Activated B cell treated with CpG ODN at 0.5 μM for 24 hours (primary cell): ENCODE results near the gene TMEM168. TPM values are rescaled to one million over a fixed set of nuclear protein-coding genes. Genes with fewer than 3 reads are reported as not detected.

ENCODE experiments used
- ATAC-seq: fragments of 200-7000 bp; cut with Tn5 transposase; one replicate; pipeline ENCODE4 v1.10.0; 2021; ENCODE audit warnings: low read depth, mild to moderate bottlenecking, moderate library complexity
- CTCF ChIA-PET: fragments of 350-600 bp; sonication (Branson Sonifier 250); formaldehyde crosslinking; loops from one replicate; lab custom pipeline; 2021; ENCODE audit warnings: antibody characterized with exemption; lab: Charles Lee
- POLR2A ChIA-PET: fragments of 350-600 bp; sonication (Branson Sonifier 250); formaldehyde crosslinking; loops from one replicate; lab custom pipeline; 2021; ENCODE audit warnings: antibody characterized with exemption; lab: Charles Lee
- DNase-seq: peaks from one replicate; pipeline ENCODE4 v3.0.0; 2022
- H3K27ac Mint-ChIP-seq: one replicate; pipeline ENCODE4 v1.8.0; 2020; ENCODE audit warnings: mixed read lengths
- H3K27me3 Mint-ChIP-seq: one replicate; pipeline ENCODE4 v1.8.0; 2021; ENCODE audit warnings: mixed read lengths
- H3K36me3 Mint-ChIP-seq: one replicate; pipeline ENCODE4 v1.8.0; 2021; ENCODE audit warnings: low read depth, mixed read lengths
- H3K4me1 Mint-ChIP-seq: one replicate; pipeline ENCODE4 v1.8.0; 2021; ENCODE audit warnings: mixed read lengths
- H3K4me3 Mint-ChIP-seq: one replicate; pipeline ENCODE4 v1.8.0; 2020; ENCODE audit warnings: mild to moderate bottlenecking, mixed read lengths
- H3K9me3 Mint-ChIP-seq: one replicate; pipeline ENCODE4 v1.8.0; 2020; ENCODE audit warnings: mixed read lengths
- intact Hi-C: fragments of 100-400 bp; cut with micrococcal nuclease; formaldehyde crosslinking; loops from one replicate; pipeline ENCODE4 v1.15.1; 2024
- total RNA-seq: library from RNA; stranded (reverse); gene quantifications from 2 replicates; pipeline ENCODE4 v1.2.3, GENCODE V29; 2022
- TF ChIP-seq, protein P1 (sequence below): fragments of 200-600 bp; IDR thresholded peaks from one replicate; pipeline ENCODE4 v1.8.0; 2022; ENCODE audit warnings: antibody characterized with exemption, mild to moderate bottlenecking

The TMEM168 gene
- total RNA-seq, 1 donor from 2014 or later, result 24.2 TPM

DNA sequence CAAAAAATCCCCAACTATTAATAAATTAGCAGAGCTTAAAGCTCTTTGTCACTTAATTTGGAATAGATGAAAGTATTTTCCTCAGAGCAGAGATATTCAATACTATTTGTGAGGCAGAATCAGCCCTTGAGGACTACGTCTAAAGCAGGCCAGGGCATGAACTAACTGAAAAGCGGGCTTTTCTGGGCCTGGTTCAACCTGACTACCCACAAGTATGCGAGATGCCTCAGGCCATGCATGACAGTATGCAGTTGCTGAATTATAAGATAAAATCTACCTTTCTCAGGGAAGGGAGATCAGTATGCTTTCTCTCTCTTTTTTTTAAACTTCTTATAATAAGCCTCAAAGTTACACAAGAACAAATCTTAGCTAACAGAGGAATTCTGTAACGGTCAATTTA is 20.1 kb downstream of the TMEM168 start:
- POLR2A ChIA-PET, result no interaction called here

DNA sequence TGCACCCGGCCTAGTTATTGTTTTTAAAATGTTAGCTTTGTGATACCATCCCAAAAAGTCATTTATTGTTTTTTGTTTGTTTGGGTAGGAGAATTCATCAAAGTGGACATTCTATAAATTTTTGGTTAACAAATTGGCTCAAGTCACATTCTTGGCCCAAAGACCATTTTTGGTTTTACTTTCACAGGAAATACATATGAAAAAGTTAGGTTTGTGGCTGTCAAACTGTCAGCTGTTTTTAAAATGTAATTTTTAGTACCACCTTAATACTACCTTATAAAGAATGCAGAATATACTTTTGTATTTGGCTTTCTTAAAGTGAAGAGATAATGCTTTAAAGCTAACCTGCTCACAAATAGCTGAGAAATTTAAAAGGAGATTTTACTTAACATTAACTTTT is 25.1 kb downstream of the TMEM168 start:
- Mint-ChIP-seq H3K27ac (no peak overlapping the region), H3K36me3 (peaks cover 13% of the 10 kb centered on the region), H3K4me1 (peaks cover 16% of the 10 kb centered on the region), H3K9me3 (no peaks in the 10 kb centered on the region), H3K4me3 (no peak overlapping the region), H3K27me3 (no peaks in the 10 kb centered on the region)
- intact Hi-C loops, result no loop called here
- ChIA-PET POLR2A (no interaction called here), CTCF (no interaction called here)
- ATAC-seq (no peak), DNase-seq (no peak)
- TF ChIP-seq, protein P1, sequence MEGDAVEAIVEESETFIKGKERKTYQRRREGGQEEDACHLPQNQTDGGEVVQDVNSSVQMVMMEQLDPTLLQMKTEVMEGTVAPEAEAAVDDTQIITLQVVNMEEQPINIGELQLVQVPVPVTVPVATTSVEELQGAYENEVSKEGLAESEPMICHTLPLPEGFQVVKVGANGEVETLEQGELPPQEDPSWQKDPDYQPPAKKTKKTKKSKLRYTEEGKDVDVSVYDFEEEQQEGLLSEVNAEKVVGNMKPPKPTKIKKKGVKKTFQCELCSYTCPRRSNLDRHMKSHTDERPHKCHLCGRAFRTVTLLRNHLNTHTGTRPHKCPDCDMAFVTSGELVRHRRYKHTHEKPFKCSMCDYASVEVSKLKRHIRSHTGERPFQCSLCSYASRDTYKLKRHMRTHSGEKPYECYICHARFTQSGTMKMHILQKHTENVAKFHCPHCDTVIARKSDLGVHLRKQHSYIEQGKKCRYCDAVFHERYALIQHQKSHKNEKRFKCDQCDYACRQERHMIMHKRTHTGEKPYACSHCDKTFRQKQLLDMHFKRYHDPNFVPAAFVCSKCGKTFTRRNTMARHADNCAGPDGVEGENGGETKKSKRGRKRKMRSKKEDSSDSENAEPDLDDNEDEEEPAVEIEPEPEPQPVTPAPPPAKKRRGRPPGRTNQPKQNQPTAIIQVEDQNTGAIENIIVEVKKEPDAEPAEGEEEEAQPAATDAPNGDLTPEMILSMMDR, result no peak

More for the DNA sequence above, 20.1 kb downstream of the TMEM168 start:
- no peak overlapping the region for H3K4me3 Mint-ChIP-seq
- H3K27ac Mint-ChIP-seq, result no peak overlapping the region
- H3K9me3 Mint-ChIP-seq, result no peaks in the 10 kb centered on the region
- peaks cover 22% of the 10 kb centered on the region for H3K36me3 Mint-ChIP-seq
- intact Hi-C loops, result no loop called here
- no peaks in the 10 kb centered on the region for H3K27me3 Mint-ChIP-seq
- peaks cover 8% of the 10 kb centered on the region for H3K4me1 Mint-ChIP-seq
- ATAC-seq, result no peak
- TF ChIP-seq, protein P1, result no peak
- DNase-seq, result no peak
- CTCF ChIA-PET, result no interaction called here

DNA sequence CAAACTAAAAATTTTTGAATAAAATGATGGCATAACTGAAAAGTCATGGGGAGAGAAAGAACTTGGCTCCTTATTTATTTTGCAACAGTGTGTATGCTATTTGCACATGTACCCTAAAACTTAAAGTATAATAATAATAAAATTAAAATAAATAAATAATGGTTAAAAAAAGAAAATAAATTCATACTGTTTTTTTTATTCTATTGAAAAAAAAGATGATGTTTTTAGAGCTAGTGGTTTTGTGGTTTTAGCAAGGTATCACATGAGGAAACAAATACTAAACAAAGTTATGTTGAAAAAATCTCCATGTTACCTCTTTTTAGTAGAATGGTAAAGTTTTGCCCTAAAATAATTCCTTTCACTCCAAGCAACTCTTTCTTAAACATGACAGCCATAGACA is 26.2 kb downstream of the TMEM168 start:
- TF ChIP-seq, protein P1, result no peak
- Mint-ChIP-seq H3K4me1 (peaks cover 16% of the 10 kb centered on the region), H3K4me3 (no peak overlapping the region), H3K9me3 (no peaks in the 10 kb centered on the region), H3K36me3 (peaks cover 10% of the 10 kb centered on the region), H3K27me3 (no peaks in the 10 kb centered on the region), H3K27ac (no peak overlapping the region)
- DNase-seq, result no peak
- ATAC-seq, result no peak
- ChIA-PET POLR2A (no interaction called here), CTCF (no interaction called here)
- intact Hi-C loops, result no loop called here

DNA sequence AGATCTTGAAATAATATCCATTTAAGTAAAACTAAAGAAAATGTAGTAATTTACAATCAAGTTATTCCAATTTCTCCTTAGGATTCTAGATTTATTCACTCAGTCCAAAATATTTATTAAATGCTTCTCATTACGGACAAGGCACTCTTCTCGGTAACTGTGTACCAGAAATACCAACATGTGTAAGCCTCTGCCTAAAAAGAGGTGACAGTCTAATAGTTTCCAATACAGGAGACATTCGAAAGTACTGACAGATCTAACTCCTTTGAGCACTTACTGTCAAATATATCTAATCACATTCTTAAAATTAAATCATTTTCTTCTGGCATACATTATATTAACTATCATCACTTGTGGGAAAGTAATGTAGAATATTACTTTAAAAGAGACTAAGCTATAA is 26.9 kb downstream of the TMEM168 start:
- ChIA-PET CTCF (no interaction called here), POLR2A (no interaction called here)
- Mint-ChIP-seq H3K27me3 (no peaks in the 10 kb centered on the region), H3K9me3 (no peaks in the 10 kb centered on the region), H3K4me3 (no peak overlapping the region), H3K27ac (no peak overlapping the region), H3K36me3 (peaks cover 9% of the 10 kb centered on the region), H3K4me1 (peaks cover 16% of the 10 kb centered on the region)
- intact Hi-C loops, result no loop called here
- DNase-seq (no peak), ATAC-seq (no peak)
- TF ChIP-seq, protein P1, result no peak

DNA sequence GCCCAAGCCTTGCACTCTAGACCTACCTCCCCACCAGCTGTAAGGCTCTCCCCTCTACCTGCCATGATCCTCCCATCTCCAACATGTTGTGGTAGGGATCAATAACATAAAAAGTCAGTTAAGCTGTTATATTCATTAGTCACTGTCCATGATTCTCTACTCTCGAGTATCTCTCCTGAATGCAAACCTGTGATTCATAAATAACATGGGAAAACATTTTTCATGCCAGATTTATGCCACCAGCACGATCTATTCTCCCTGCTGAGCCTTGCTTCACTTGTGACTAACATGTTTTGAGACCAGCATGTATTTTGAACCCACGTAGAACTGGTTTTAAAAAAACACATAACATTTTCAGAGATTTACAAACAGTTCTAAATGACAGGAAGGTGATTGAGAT is 30.3 kb downstream of the TMEM168 start:
- Mint-ChIP-seq H3K27me3 (no peaks in the 10 kb centered on the region), H3K36me3 (no peaks in the 10 kb centered on the region), H3K4me3 (no peak overlapping the region), H3K9me3 (no peaks in the 10 kb centered on the region), H3K4me1 (peaks cover 7% of the 10 kb centered on the region), H3K27ac (no peak overlapping the region)
- intact Hi-C loops, result no loop called here
- TF ChIP-seq, protein P1, result no peak
- CTCF ChIA-PET, result no interaction called here
- POLR2A ChIA-PET, result no interaction called here
- DNase-seq (no peak), ATAC-seq (no peak)
